GOT3 (cell line): ENCODE results near the gene SLPI.

Experiments used
- DNase-seq: peaks from one replicate; lab custom pipeline; 2025; ENCODE audit warnings: mixed read lengths; lab: John Stamatoyannopoulos, UW

SLPI gene

DNA sequence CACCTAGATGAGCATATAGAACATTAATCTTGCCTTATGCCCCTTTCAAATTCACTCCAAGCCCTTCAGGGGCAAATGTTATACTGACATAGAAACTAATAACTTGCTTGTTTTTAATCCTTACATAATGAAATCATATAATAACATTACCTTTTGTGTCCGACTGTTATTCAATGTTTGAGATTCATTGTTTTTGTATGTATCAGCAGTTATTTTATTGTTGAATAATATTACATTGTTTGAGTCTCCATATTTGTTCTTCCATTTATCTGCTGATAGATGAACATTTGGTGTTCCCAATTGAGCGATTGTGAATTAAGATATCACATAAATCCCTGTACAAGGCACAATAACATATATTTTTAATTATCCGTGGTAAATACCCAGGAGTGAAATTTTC is 41.5 kb downstream of the SLPI start:
- no peak for DNase-seq

DNA sequence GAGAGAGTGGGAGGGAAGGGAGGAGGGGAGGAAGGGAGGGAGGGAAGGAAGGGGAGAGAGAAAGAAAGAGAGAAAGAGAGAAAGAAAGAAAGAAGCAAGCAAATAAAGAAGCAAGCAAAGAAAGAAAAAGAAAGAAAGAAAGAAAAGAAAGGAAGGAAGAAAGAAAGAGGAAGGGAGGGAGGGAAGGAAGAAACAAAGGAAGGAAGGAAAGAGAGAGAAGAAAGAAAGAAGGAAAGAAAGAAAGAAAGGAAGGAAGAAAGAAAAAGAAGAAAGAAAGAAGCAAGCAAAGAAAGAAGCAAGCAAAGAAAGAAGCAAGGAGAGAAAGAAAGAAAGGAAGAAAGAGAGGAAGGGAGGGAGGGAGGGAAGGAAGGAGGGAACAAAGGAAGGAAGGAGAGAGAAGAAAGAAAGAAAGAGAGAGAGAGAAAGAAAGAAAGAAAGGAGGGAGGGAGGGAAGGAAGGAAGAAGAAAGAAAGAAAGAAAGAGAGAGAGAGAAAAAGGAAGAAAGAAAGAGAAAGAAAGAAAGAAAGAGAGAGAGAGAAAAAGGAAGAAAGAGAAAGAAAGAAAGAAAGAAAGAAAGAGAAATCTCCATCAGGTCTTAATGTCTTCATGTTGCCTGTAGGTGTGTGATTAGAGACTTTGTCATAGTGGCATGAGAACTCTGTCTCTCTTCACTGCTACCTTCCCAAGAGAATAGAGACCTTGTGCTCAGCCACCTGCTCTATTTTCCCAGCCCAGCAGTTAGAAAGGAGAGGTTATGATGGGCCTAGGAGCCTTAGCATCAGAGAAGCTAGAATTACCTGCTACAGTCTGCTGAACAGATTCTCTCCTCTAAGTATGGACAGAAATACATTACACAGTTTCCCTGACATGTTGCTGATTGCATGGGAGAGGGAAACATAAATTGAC is 42.5 kb downstream of the SLPI start:
- DNase-seq, result no peak

DNA sequence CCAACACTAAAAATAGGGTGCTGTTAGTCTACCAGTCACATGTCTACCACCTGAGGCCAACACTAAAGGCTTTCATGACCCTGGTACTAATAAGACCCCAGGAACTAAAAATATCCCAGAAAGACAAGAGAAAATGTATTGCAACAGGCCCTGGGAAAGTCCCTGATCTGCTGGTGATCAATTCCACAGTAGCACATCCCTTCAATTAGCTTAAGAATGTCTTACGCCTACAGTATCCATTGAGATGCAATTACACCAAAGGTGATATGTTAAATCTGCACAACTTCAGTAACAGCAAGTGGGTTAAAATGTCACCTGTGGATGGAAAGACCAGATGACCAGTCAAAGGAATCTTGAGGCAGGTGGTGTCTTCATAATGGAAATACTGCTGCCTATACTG is 44.4 kb downstream of the SLPI start:
- no peak for DNase-seq

DNA sequence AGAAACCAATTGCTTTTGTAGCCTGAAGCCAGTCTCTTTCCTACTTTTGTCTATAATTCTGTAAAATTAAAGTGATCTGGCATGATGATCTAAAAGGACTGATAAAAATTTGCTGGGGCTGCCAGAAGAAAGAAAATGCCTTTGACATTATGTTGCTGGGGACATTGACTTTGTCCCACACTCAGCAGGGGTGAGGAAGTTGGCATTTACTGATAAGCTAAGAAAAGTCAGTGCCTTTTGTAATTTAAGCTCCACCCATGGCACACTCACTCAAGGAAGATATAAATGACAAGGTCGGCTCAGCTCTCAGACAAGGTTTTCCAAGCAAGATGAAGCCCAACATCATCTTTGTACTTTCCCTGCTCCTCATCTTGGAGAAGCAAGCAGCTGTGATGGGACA is 47.6 kb downstream of the SLPI start, which contains the start of gene SEMG1:
Gene SEMG1 (plus strand): TSS at position 309 of the 400 bp plus-strand sequence. CDS start 21 bp downstream, at position 330.
- DNase-seq, result no peak
